DND-41 (cell line): Measurements from ENCODE around the gene NBAS.

ENCODE experiments used
- ATAC-seq: fragments of 200-7000 bp; cut with Tn5 transposase; 3 replicates; pipeline ENCODE4 v1.9.1; 2021; ENCODE audit warnings: low read depth; ENCODE audit not compliant: insufficient read depth
- DNase-seq: peaks from one replicate; pipeline ENCODE4 v3.0.0-alpha.2; 2020
- H2AFZ ChIP-seq: 2 replicates; pipeline ENCODE4 v1.6.0; 2012; ENCODE audit warnings: low read depth, low read length
- H3K27ac ChIP-seq: 2 replicates; pipeline ENCODE4 v1.5.1; 2012; ENCODE audit warnings: low read length, inconsistent platforms
- H3K27me3 ChIP-seq: fragments of 200-600 bp; sonication (generic); 2 replicates; pipeline ENCODE4 v1.6.0; 2012; ENCODE audit warnings: low read length, mild to moderate bottlenecking, inconsistent platforms; ENCODE audit not compliant: insufficient read depth, poor library complexity
- H3K36me3 ChIP-seq: 2 replicates; pipeline ENCODE4 v1.5.1; 2012; ENCODE audit warnings: low read length, inconsistent platforms; ENCODE audit not compliant: insufficient read depth
- H3K4me1 ChIP-seq: 2 replicates; pipeline ENCODE4 v1.5.1; 2012; ENCODE audit warnings: mild to moderate bottlenecking, low read length; ENCODE audit not compliant: insufficient read depth
- H3K4me2 ChIP-seq: 2 replicates; pipeline ENCODE4 v1.6.0; 2012; ENCODE audit warnings: mild to moderate bottlenecking, moderate library complexity, low read length, inconsistent platforms; ENCODE audit not compliant: insufficient read depth
- H3K4me3 ChIP-seq, 2 experiments: fragments of 200-600 bp in 1 of 2; shearing (Covaris generic) in 1 of 2; 2 replicates each; pipeline ENCODE4 v1.5.1; 2012 to 2016; ENCODE audit warnings: inconsistent platforms in 2 of 2, low read length in 2 of 2, mild to moderate bottlenecking in 2 of 2, low read depth in 1 of 2, moderate library complexity in 1 of 2
- H3K79me2 ChIP-seq: 2 replicates; pipeline ENCODE4 v1.6.0; 2012; ENCODE audit warnings: low read length, inconsistent platforms; ENCODE audit not compliant: insufficient read depth
- H3K9ac ChIP-seq: 2 replicates; pipeline ENCODE4 v1.6.0; 2012; ENCODE audit warnings: low read depth, mild to moderate bottlenecking, inconsistent platforms, low read length, moderate library complexity
- H3K9me3 ChIP-seq: 2 replicates; pipeline ENCODE4 v1.5.1; 2012; ENCODE audit warnings: low read length, moderate library complexity, mild to moderate bottlenecking, inconsistent platforms; ENCODE audit not compliant: insufficient read depth, severe bottlenecking
- H4K20me1 ChIP-seq: 2 replicates; pipeline ENCODE4 v1.6.0; 2012; ENCODE audit warnings: low read length; ENCODE audit not compliant: insufficient read depth
- EZH2 ChIP-seq: IDR thresholded peaks from 3 replicates; pipeline ENCODE4 v1.6.1; 2012; ENCODE audit warnings: borderline replicate concordance, low read depth, mild to moderate bottlenecking, moderate library complexity, low read length, inconsistent platforms; ENCODE audit not compliant: severe bottlenecking
- TF ChIP-seq, protein P1 (sequence below): IDR thresholded peaks from 2 replicates; pipeline ENCODE4 v1.5.1; 2012; ENCODE audit warnings: borderline replicate concordance, low read length, moderate library complexity, mild to moderate bottlenecking; ENCODE audit not compliant: poor library complexity, severe bottlenecking; ENCODE audit errors: extremely low read depth

NBAS gene

DNA sequence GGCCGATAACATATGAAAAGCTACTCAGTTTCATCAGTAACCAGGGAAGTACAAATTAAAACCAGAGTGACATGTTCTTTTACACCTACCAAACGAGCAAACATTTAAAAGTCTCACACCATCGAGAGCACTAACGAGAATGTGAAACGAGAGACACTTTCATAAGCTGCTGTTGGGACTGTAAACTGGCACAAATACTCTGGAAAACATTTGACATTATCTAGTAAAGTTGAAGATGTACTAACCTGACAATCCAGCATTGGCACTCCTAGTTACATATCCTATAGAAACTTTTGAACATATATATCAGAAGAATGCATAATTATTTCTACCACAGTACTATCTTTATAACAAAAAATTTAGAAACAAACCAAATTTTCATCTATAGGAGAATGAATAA is 28.1 kb downstream of the NBAS start:
- H4K20me1 ChIP-seq: no peaks in the 10 kb centered on the region
- no peak for ATAC-seq
- no peak for DNase-seq
- H2AFZ ChIP-seq: no peak overlapping the region
- H3K9me3 ChIP-seq: no peaks in the 10 kb centered on the region
- no peak overlapping the region for H3K27ac ChIP-seq
- H3K4me3 ChIP-seq: no peak overlapping the region
- no peaks in the 10 kb centered on the region for H3K4me1 ChIP-seq
- no peak for TF ChIP-seq EZH2
- TF ChIP-seq, protein P1, sequence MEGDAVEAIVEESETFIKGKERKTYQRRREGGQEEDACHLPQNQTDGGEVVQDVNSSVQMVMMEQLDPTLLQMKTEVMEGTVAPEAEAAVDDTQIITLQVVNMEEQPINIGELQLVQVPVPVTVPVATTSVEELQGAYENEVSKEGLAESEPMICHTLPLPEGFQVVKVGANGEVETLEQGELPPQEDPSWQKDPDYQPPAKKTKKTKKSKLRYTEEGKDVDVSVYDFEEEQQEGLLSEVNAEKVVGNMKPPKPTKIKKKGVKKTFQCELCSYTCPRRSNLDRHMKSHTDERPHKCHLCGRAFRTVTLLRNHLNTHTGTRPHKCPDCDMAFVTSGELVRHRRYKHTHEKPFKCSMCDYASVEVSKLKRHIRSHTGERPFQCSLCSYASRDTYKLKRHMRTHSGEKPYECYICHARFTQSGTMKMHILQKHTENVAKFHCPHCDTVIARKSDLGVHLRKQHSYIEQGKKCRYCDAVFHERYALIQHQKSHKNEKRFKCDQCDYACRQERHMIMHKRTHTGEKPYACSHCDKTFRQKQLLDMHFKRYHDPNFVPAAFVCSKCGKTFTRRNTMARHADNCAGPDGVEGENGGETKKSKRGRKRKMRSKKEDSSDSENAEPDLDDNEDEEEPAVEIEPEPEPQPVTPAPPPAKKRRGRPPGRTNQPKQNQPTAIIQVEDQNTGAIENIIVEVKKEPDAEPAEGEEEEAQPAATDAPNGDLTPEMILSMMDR: no peak
- H3K27me3 ChIP-seq: no peaks in the 10 kb centered on the region
- no peaks in the 10 kb centered on the region for H3K79me2 ChIP-seq
- no peak overlapping the region for H3K9ac ChIP-seq
- H3K4me2 ChIP-seq: no peak overlapping the region
- peaks cover 15% of the 10 kb centered on the region; the same call in 1 of the 2 replicates for H3K36me3 ChIP-seq

DNA sequence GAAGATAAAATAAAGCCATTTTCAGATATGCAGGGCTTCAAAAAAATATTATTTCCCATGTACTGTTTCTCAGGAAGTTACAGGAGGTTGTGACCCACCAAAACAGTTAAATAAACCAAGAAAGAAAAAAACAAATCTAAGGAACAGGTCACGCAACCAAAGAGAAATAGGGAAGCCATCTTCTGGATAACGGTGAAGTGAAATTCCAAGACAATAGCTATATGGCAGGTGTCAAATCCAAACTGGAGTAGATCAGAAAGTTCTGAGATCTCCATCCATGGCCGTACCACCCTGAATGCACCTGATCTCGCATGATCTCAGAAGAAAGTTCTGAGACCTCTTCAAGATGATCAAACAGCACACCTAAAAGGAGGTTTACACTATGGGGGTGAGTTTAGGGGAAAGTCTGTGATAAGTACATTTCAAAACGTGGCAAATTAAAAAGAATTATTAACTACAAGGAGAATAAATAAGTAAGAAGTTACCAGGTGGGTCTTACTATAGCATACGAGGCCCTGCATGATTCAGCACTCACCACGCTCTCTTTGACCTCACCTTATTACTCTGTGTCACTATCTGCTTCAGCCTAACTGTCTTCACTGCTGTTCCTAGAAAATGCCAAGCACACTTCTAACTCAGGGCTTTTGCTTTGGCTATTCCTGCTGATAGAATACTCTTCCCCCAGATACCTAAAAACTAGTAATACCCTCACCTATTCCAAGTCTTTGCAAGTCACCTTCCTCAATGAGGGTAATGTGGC is 29.9 kb downstream of the NBAS start:
- Histone ChIP-seq H3K36me3 (peaks cover 19% of the 10 kb centered on the region; the same call in 1 of the 2 replicates), H3K4me3 (no peak overlapping the region), H3K27ac (no peak overlapping the region), H3K27me3 (no peaks in the 10 kb centered on the region), H3K4me1 (no peaks in the 10 kb centered on the region), H3K79me2 (no peaks in the 10 kb centered on the region), H3K9ac (no peak overlapping the region), H4K20me1 (no peaks in the 10 kb centered on the region), H3K9me3 (no peaks in the 10 kb centered on the region), H3K4me2 (no peak overlapping the region), H2AFZ (no peak overlapping the region)
- TF ChIP-seq, protein P1: no peak
- no peak for TF ChIP-seq EZH2
- no peak for DNase-seq
- ATAC-seq: no peak

DNA sequence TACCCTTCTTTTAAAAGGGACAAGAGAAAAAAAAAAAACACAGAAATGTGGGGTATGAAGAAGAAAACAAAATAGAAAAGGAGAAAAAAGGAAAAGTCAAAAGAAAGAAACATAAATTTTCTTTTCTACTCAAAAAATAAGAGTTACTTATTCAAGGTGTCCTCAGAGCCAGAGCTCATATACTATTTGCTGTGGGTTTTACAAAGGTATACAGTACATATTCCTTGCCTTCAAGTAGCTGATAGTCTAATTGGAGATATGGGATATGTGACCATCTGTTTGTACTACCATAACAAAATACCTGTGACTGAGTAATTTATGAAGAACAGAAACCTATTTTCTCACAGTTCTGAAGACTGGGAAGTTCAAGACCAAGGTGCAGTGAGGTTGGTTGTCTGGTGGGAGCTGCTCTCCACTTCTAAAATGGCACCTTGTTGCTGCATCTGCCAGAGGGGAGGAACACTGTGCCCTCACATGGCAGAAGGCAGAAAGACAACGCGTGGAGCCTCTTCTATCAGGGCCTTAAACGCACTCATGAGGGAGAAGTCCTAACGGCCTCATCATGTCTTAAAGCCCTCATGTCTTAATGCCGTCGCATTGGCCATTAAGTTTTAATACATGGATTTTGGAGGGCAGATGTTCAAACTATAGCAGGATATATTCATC is 33.9 kb downstream of the NBAS start:
- no peak for TF ChIP-seq EZH2
- TF ChIP-seq, protein P1: peak; percentile 17
- no peak for ATAC-seq
- peaks cover 19% of the 10 kb centered on the region for H3K36me3 ChIP-seq

More for the DNA sequence above, 33.9 kb downstream of the NBAS start:
- H3K4me1 ChIP-seq: no peaks in the 10 kb centered on the region
- no peak for DNase-seq
- no peak overlapping the region for H3K27ac ChIP-seq
- H3K79me2 ChIP-seq: no peaks in the 10 kb centered on the region
- no peak overlapping the region for H3K4me3 ChIP-seq
- H2AFZ ChIP-seq: no peak overlapping the region
- no peak overlapping the region for H3K4me2 ChIP-seq
- H4K20me1 ChIP-seq: no peaks in the 10 kb centered on the region
- H3K9ac ChIP-seq: no peak overlapping the region
- no peaks in the 10 kb centered on the region for H3K9me3 ChIP-seq
- no peaks in the 10 kb centered on the region for H3K27me3 ChIP-seq
